ENCODE data around the gene PEX10. TPM values are rescaled to one million over a fixed set of nuclear protein-coding genes. Genes with fewer than 3 reads are reported as not detected.

Gene PEX10
- total RNA-seq: 14.1 and 37.9 TPM in 2 replicates

DNA sequence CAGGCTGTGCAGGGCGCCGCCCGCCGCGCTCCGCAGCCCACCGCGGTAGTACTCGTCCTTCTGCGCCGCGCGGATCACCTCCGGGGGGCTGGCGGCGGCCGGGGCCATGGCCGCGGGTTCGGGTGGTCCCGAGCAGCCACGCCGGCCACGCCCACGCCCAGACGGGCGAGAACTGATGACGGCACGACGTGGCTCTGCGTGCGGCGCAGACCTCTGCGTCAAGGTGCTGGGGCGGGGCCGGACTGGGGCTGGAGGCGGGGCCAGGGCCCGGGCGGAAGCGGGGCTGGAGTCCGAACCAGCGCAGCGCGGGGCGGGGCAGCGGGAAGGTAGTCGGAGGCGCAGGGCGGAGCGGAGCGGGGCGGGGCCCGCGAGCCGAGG is at the start of gene PEX10:
PEX10 (minus strand) TSS at position 170 of the 378 bp plus-strand sequence; CDS start at position 108, 62 bp downstream.

GRCh38 chr1:2391041-2391930 is 21.1 kb downstream of the PEX10 start, which contains the start of the genes MORN1 and RER1:
Gene MORN1 (minus strand): TSS chr1:2391554. CDS start chr1:2391533, 21 bp downstream.
Gene RER1 (plus strand): TSS chr1:2391841. CDS start chr1:2395791, 3,950 bp downstream.

Other genes with a start within 250 kb of the PEX10 start
- gene FAAP20, start 217.8 kb downstream of the PEX10 start, total RNA-seq: 57.1 and 64.0 TPM in 2 replicates
- 34.0 and 54.9 TPM in 2 replicates for gene SKI, start 184.2 kb downstream of the PEX10 start, total RNA-seq
- gene MORN1, start 21.0 kb downstream of the PEX10 start, total RNA-seq: 3.4 and 4.5 TPM in 2 replicates
- 76.4 and 78.5 TPM in 2 replicates for gene RER1, start 20.7 kb downstream of the PEX10 start, total RNA-seq
- gene PLCH2, start 63.7 kb upstream of the PEX10 start, total RNA-seq: not detected in 2 replicates
- gene PANK4, start 114.0 kb upstream of the PEX10 start, total RNA-seq: 17.7 and 26.4 TPM in 2 replicates
- gene HES5, start 117.7 kb upstream of the PEX10 start, total RNA-seq: not detected in 2 replicates
- 8.8 and 17.6 TPM in 2 replicates for gene TNFRSF14, start 143.8 kb upstream of the PEX10 start, total RNA-seq
- 16.2 and 19.4 TPM in 2 replicates for gene PRXL2B, start 174.2 kb upstream of the PEX10 start, total RNA-seq
- 0.32 and 0.39 TPM in 2 replicates for gene MMEL1, start 220.5 kb upstream of the PEX10 start, total RNA-seq

Measured in epithelial cell of alveolus of lung (primary cell).